Kidney (tissue), 19 donors: ENCODE results near the gene TRIM51G. TPM values are rescaled to one million over a fixed set of nuclear protein-coding genes. Genes with fewer than 3 reads are reported as not detected.
"Not testable (repeated sequence)": the region's sequence is repeated elsewhere in the genome, so short reads cannot be mapped to it uniquely, and the experiment has no call there.

ENCODE experiments used
- DNase-seq, 5 donors: peaks; one replicate each; pipeline ENCODE4 v3.0.0-alpha.2; 2013 to 2020
- FAIRE-seq: peaks from 2 replicates; lab custom pipeline; 2012; peaks lifted over from hg19 to GRCh38; lab: Jason Lieb, UNC
- H3K27ac ChIP-seq, 2 donors: one replicate each; pipeline ENCODE4 v1.7.0; 2013; ENCODE audit warnings: low read depth in 2 of 2, low read length in 2 of 2, inconsistent platforms in 1 of 2
- H3K27me3 ChIP-seq: one replicate; pipeline ENCODE4 v1.7.1; 2013; ENCODE audit warnings: low read length, inconsistent platforms; ENCODE audit not compliant: control insufficient read depth, insufficient read depth
- H3K36me3 ChIP-seq, 3 donors: one replicate each; pipeline versions ENCODE4 v1.7.0 to v1.7.1; 2013; ENCODE audit warnings: low read length in 3 of 3, control low read depth in 1 of 3, inconsistent platforms in 1 of 3; ENCODE audit not compliant: insufficient read depth in 3 of 3, control insufficient read depth in 2 of 3
- H3K4me1 ChIP-seq, 3 donors: one replicate each; pipeline versions ENCODE4 v1.7.0 to v1.7.1; 2013; ENCODE audit warnings: low read length in 3 of 3, inconsistent platforms in 1 of 3, low read depth in 1 of 3; ENCODE audit not compliant: control insufficient read depth in 2 of 3, insufficient read depth in 2 of 3
- H3K4me3 ChIP-seq, 3 donors: one replicate each; pipeline versions ENCODE4 v1.7.0 to v1.8.1; 2013; ENCODE audit warnings: low read length in 3 of 3, control low read depth in 1 of 3, inconsistent platforms in 1 of 3
- H3K9ac ChIP-seq, 3 donors: one replicate each; pipeline versions ENCODE4 v1.7.0 to v1.7.1; 2013; ENCODE audit warnings: low read length in 3 of 3, control low read depth in 1 of 3, inconsistent platforms in 1 of 3
- H3K9me3 ChIP-seq, 3 donors: one replicate each; pipeline versions ENCODE4 v1.7.0 to v1.7.1; 2013; ENCODE audit warnings: low read length in 3 of 3, control low read depth in 1 of 3, inconsistent platforms in 1 of 3; ENCODE audit not compliant: control insufficient read depth in 2 of 3, insufficient read depth in 1 of 3
- intact Hi-C: fragments of 100-400 bp; cut with DNase I; formaldehyde crosslinking; loops from one replicate; pipeline ENCODE4 v1.11.1; 2022
- long read RNA-seq, 10 donors: library from polyadenylated mRNA in 1 of 10; unstranded in 1 of 10; transcript quantifications; one replicate each; pipeline ENCODE4 v2.0.0 and lab custom pipeline, GENCODE V29; 2021 to 2026
- polyA plus RNA-seq: library from polyadenylated mRNA; stranded (reverse); fragments of 350-450 nt; fragmentation: Illumina TruSeq; extraction: RNeasy Lipid Tissue Mini Kit (QIAGEN cat#74804); gene quantifications from one replicate; pipeline ENCODE4 v1.2.3, GENCODE V29; 2014; ENCODE audit warnings: low read depth, low replicate concordance; ENCODE audit not compliant: insufficient read depth
- total RNA-seq: library from RNA; stranded (reverse); fragmentation: NEBNext Ultra II Directional; extraction: Animal tissue kit (Norgen Biotek cat#: 25700); gene quantifications from one replicate; pipeline ENCODE4 v1.2.1, GENCODE V29; 2021
- donor health status: control.
- donor health status: control.
- donor health status: DM: yes; HTN: yes; CAD: no.
- donor health status: Normal renal cell carcinoma (clear cell type).

The TRIM51G gene, protein sequence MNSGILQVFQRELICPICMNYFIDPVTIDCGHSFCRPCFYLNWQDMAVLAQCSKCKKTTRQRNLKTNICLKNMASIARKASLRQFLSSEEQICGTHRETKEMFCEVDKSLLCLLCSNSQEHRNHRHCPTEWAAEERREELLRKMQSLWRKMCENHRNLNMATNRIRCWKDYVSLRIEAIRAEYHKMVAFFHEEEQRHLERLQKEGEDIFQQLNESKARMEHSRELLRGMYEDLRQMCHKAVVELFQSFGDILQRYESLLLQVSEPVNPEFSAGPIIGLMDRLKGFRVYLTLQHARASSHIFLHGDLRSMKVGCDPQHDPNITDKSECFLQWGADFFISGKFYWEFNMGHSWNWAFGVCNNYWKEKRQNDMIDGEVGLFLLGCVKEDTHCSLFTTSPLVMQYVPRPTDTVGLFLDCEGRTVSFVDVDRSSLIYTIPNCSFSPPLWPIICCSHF
- total RNA-seq: not detected
- not detected for polyA plus RNA-seq
- long read RNA-seq, donor 1: 0 reads
- long read RNA-seq, donor 2: 0 reads
- long read RNA-seq, donor 3: 0 reads
- long read RNA-seq, donor 4: 0 reads
- long read RNA-seq, donor 5: 0 reads
- long read RNA-seq, donor 6: 0 reads
- long read RNA-seq, donor 7: 0 reads
- long read RNA-seq, donor 8: 0 reads
- long read RNA-seq, donor 9: 0 reads
- long read RNA-seq, donor 10: 0 reads

DNA sequence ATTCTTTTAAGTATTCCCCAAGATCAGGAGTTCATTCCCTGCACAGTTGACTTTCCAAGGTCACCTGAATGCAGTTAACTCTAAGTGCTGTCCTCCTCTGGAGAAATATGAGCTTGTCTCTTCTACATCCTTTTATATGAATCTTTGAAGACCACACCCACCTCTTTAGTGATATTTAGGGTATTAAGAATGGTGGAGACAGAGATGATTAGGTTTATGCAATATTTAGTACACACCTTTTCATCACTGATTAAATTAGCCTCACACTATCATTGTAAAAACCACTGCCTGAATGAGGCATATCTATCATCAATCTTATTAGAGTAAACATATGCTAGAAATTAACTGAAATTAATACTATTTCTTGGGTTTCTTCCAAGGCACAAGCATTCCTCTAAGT lies at the start of gene TRIM51G:
TRIM51G (minus strand) TSS at position 101 of the 400 bp plus-strand sequence. CDS start 2,190 bp downstream, outside the sequence.
- H3K4me3 ChIP-seq, intact Hi-C loops, H3K4me1 ChIP-seq, H3K27ac ChIP-seq, DNase-seq, H3K36me3 ChIP-seq, H3K9ac ChIP-seq, H3K27me3 ChIP-seq, H3K9me3 ChIP-seq, FAIRE-seq: not testable (repeated sequence)

- H3K36me3 ChIP-seq, FAIRE-seq, H3K27ac ChIP-seq: not testable (repeated sequence)
Measured at GRCh38 chr11:49028523-49028922, 44.8 kb upstream of the TRIM51G start, which contains the start of gene TRIM49B. TSS of gene TRIM49B (plus strand) at chr11:49028823. CDS start at chr11:49031600, 2,777 bp downstream.

DNA sequence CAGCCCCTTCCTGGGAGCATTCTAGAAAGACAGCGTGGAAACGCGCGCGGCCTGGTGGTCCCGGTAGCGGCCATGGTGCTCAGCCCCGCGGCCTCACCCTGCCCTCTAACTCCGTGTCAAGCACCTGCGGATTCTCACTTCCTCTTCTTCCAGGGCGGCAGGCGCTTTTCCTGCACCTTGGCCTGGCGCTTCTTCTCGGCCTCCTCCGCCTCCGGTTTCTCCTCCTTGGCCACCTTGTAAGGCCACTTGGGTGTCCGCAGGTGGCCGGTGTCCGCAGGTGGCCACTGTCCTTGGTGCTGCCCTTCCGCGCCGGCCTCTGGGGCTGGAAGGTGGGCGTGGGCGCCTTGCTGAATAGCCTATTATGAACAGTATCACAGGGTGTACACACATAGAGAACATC lies 15.1 kb downstream of the TRIM51G start:
- H3K9ac ChIP-seq, H3K4me3 ChIP-seq, intact Hi-C loops, H3K9me3 ChIP-seq, FAIRE-seq, H3K27ac ChIP-seq, H3K36me3 ChIP-seq, H3K27me3 ChIP-seq, H3K4me1 ChIP-seq: not testable (repeated sequence)
- DNase-seq: peak in 1 of 5 donors; percentile 70

More at GRCh38 chr11:49028523-49028922, 44.8 kb upstream of the TRIM51G start, which contains the start of gene TRIM49B:
- H3K4me3 ChIP-seq, DNase-seq, H3K4me1 ChIP-seq, H3K9ac ChIP-seq, intact Hi-C loops, H3K27me3 ChIP-seq, H3K9me3 ChIP-seq: not testable (repeated sequence)

DNA sequence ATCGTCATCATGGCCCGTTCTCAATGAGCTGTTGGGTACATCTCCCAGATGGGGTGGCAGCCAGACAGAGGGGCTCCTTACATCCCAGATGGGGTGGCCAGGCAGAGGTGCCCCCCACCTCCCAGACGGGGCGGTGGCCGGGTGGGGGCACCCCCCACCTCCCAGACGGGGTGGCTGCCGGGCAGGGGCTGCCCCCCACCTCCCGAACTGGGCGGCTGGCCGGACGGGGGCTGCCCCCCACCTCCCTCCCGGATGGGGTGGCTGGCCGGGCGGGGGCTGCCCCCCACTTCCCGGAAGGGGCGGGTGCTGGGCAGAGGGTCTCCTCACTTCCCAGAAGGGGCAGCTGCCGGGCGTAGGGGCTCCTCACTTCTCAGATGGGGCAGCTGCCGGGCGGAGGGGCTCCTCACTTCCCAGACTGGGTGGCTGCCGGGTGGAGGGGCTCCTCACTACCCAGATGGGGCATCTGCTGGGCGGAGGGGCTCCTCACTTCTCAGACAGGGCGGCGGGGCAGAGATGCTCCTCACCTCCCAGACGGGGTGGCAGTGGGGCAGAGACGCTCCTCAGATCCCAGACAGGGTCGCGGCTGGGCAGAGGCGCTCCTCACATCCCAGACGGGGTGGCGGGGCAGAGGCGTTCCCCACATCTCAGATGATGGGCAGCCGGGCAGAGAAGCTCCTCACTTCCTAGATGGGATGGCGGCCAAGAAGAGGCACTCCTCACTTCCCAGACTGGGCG lies 28.2 kb downstream of the TRIM51G start:
- H3K4me1 ChIP-seq, intact Hi-C loops, H3K36me3 ChIP-seq, H3K27ac ChIP-seq, FAIRE-seq, H3K4me3 ChIP-seq, H3K27me3 ChIP-seq, H3K9ac ChIP-seq, H3K9me3 ChIP-seq: not testable (repeated sequence)
- DNase-seq: peak in 1 of 5 donors; percentile 55

- DNase-seq, H3K27me3 ChIP-seq, H3K27ac ChIP-seq, H3K4me1 ChIP-seq, FAIRE-seq, H3K9ac ChIP-seq, H3K4me3 ChIP-seq, H3K9me3 ChIP-seq, H3K36me3 ChIP-seq, intact Hi-C loops: not testable (repeated sequence)
Measured at GRCh38 chr11:48945796-48946195, 37.9 kb downstream of the TRIM51G start.

Other genes starting within 250 kb of the TRIM51G start
- not detected for gene TRIM49B, start 44.9 kb upstream of the TRIM51G start, total RNA-seq
- gene TRIM49B, start 44.9 kb upstream of the TRIM51G start, polyA plus RNA-seq: not detected
- not detected for gene TRIM64C, start 75.2 kb upstream of the TRIM51G start, total RNA-seq
- gene TRIM64C, start 75.2 kb upstream of the TRIM51G start, polyA plus RNA-seq: not detected
- gene FOLH1, start 224.7 kb upstream of the TRIM51G start, total RNA-seq: 1.3 TPM
- gene FOLH1, start 224.7 kb upstream of the TRIM51G start, polyA plus RNA-seq: 12.3 TPM